ENCODE data around the gene MSX1. TPM values are rescaled to one million over a fixed set of nuclear protein-coding genes. Genes with fewer than 3 reads are reported as not detected.

The MSX1 gene
- total and polyA plus RNA-seq, 12 donors, result 1.8 to 30.3 (median 7.2) TPM

GRCh38 chr4:4841156-4841555, 18.3 kb upstream of the MSX1 start:
- 44 to 86% (median 80%) methylated on average over 3 to 9 of the region's 9 CpGs for WGBS, 4 donors
- Histone ChIP-seq H3K27ac (no peak overlapping the region), H3K4me3 (no peak overlapping the region), H3K4me1 (replicated peaks in 1 of 2) (no peaks in the 10 kb centered on the region), H3K27me3 (no peaks in the 10 kb centered on the region), H3K9me3 (replicated peaks in 1 of 3) (no peaks in the 10 kb centered on the region), H3K36me3 (replicated peaks in 1 of 2) (no peaks in the 10 kb centered on the region)
- no peak for DNase-seq
- intact Hi-C loops (cut with DNase I), result no loop called here
- no peak for TF ChIP-seq POLR2A (IDR thresholded peaks at IDR 0.05)
- no peak for TF ChIP-seq CTCF (IDR thresholded peaks at IDR 0.05)

GRCh38 chr4:4842476-4843441, 16.7 kb upstream of the MSX1 start:
- H3K27ac ChIP-seq, result no peak overlapping the region
- H3K4me3 ChIP-seq, result no peak overlapping the region
- 80 to 85% (median 82%) methylated on average over 15 of the region's 15 CpGs for WGBS, 4 donors
- DNase-seq, result no peak
- H3K27me3 ChIP-seq, result no peaks in the 10 kb centered on the region
- TF ChIP-seq POLR2A (IDR thresholded peaks at IDR 0.05) (no peak), CTCF (IDR thresholded peaks at IDR 0.05) (no peak)
- no peaks in the 10 kb centered on the region for H3K9me3 ChIP-seq (replicated peaks in 1 of 3)
- no peaks in the 10 kb centered on the region for H3K36me3 ChIP-seq (replicated peaks in 1 of 2)
- intact Hi-C loops (cut with DNase I), result no loop called here
- no peaks in the 10 kb centered on the region for H3K4me1 ChIP-seq (replicated peaks in 1 of 2)

GRCh38 chr4:4843635-4844291, 15.7 kb upstream of the MSX1 start:
- no peak for TF ChIP-seq CTCF (IDR thresholded peaks at IDR 0.05)
- TF ChIP-seq POLR2A (IDR thresholded peaks at IDR 0.05), result no peak
- H3K27me3 ChIP-seq, result no peaks in the 10 kb centered on the region
- no peak overlapping the region for H3K4me3 ChIP-seq
- DNase-seq, result peak in 1 of 7 donors; percentile 79
- H3K4me1 ChIP-seq (replicated peaks in 1 of 2), result no peaks in the 10 kb centered on the region
- no peak overlapping the region for H3K27ac ChIP-seq
- 43 to 57% (median 49%) methylated on average over 13 to 16 of the region's 16 CpGs for WGBS, 4 donors
- no peaks in the 10 kb centered on the region for H3K36me3 ChIP-seq (replicated peaks in 1 of 2)
- intact Hi-C loops (cut with DNase I), result no loop called here
- no peaks in the 10 kb centered on the region for H3K9me3 ChIP-seq (replicated peaks in 1 of 3)

GRCh38 chr4:4845027-4845426, 14.4 kb upstream of the MSX1 start:
- H3K4me3 ChIP-seq, result no peak overlapping the region
- no peaks in the 10 kb centered on the region for H3K9me3 ChIP-seq (replicated peaks in 1 of 3)
- no peaks in the 10 kb centered on the region for H3K4me1 ChIP-seq (replicated peaks in 1 of 2)
- WGBS, 4 donors, result 80 to 91% (median 87%) methylated on average over 13 of the region's 13 CpGs
- no peaks in the 10 kb centered on the region for H3K36me3 ChIP-seq (replicated peaks in 1 of 2)
- H3K27ac ChIP-seq, result no peak overlapping the region
- no peak for DNase-seq
- no peak for TF ChIP-seq POLR2A (IDR thresholded peaks at IDR 0.05)
- H3K27me3 ChIP-seq, result no peaks in the 10 kb centered on the region
- intact Hi-C loops (cut with DNase I), result no loop called here
